HG02970 (cell line): ENCODE data around the gene ZNF76.
A peak's percentile ranks its signal among the peaks of the same experiment; 100 is the strongest.
"Not testable (repeated sequence)": the region's sequence is repeated elsewhere in the genome, so short reads cannot be mapped to it uniquely, and the experiment has no call there.

Experiments
- ATAC-seq: cut with Tn5 transposase; IDR thresholded peaks from one replicate; pipeline ENCODE4 v1.9.1; 2021; ENCODE audit warnings: mild to moderate bottlenecking, moderate library complexity, moderate number of reproducible peaks; ENCODE audit not compliant: unreplicated experiment, low FRiP score

The ZNF76 gene

DNA sequence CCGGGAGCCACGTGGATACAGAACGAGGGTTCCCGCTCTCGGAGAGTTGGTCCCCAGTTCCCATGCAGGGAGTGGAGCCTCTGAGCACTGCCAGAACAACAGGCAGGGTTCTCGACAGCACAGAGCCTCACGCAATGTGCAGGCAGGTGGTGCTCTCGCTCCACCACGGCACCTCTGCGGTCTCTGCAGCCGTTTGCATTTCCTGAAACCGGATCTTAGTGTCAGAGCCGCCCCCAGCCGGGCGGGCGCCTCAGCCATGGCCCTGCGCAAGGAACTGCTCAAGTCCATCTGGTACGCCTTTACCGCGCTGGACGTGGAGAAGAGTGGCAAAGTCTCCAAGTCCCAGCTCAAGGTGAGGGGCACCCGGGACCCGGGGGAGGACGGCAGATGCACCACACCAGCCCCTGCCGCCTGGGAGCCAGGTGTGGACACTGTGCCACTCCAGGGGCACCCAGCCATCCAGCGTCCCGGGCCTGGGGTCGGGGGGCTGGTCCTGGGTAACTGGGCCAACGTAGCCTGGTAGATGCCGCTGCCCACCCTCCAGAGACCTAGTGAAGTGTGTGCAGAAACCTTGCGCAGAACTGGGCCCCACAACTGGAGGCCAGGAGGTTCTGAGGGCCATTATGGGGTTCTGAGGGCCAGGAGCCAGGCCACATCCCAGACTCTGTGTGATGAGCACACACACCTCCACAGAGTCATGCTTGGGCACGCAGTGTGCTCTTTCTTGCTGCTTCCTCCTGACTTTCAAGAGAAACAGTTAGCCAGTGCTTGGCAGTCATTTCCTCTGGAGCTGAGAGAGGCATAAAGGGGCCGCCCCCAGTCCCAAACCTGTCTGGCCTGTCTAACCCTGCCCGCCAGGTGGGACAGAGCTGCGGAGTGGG, 38.3 kb downstream of the ZNF76 start, which contains the start of gene DEF6:
Gene DEF6, plus strand, starts transcription at position 218 of the 881 bp plus-strand sequence. Its CDS starts 39 bp downstream, at position 257.
- peak; percentile 62 for ATAC-seq

DNA sequence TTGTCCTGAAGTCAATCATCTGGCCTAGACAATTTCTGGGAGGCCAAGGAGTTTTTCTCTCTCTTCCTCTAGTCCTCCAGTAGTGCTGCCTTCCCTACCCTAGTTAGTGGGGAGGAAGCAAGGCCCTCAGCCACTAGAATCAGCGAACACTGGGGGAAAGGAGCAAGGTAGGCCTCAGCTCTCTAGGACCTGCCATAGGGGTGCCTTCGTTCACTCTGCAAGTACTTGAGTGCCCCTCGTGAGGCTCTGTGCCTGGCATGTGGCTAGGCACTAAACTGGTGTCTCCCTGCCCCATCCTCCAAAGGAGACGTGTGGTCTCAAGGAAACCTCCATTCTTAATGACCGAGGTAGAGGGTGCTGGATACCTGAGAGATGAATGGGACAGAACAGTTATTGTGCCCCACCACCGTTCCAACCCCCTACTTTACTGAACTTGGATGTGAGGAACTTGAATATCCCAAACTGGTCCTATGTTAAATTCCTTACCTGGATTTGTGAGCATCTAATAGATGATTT, 39.1 kb downstream of the ZNF76 start:
- ATAC-seq, result no peak

GRCh38 chr6:35299674-35300073, 40.1 kb downstream of the ZNF76 start:
- ATAC-seq, result no peak

GRCh38 chr6:35300848-35301247, 41.3 kb downstream of the ZNF76 start:
- no peak for ATAC-seq

- peak; percentile 56 for ATAC-seq
Observed at GRCh38 chr6:35302604-35303241, 43.2 kb downstream of the ZNF76 start.

- ATAC-seq, result no peak
Observed at GRCh38 chr6:35304299-35304698, 44.8 kb downstream of the ZNF76 start.

DNA sequence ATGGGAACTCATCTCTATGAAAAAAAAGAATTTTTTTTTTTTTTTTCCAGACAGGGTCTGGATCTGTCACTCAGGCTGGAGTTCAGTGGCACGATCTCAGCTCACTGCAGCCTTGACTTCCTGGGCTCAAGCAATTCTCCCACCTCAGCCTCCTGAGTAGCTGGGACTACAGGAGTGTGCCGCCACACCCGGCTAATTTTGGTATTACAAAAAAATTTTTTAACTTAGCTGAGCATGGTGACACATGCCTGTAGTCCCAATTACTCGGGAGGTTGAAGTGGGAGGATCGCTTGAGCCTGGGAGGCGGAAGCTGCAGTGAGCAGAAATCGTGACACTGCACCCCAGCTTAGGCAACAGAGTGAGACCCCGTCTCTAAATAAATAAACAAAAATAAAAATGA, 45.6 kb downstream of the ZNF76 start:
- ATAC-seq, result no peak

DNA sequence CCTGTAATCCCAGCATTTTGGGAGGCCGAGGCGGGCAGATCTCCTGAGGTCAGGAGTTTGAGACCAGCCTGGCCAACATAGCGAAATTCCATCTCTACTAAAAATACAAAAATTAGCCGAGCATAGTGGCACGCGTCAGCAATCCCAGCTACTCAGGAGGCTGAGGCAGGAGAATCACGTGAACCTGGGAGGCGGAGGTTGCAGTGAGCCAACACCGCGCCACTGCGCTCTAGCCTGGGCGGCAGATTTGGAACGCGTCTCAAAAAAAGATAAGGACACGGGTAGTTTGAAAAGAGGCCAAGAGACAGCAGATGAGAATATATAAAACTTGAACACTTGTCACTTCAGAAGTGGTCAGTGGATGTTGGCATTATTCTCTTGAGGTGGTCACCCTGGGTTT, 47.6 kb downstream of the ZNF76 start:
- not testable (repeated sequence) for ATAC-seq

DNA sequence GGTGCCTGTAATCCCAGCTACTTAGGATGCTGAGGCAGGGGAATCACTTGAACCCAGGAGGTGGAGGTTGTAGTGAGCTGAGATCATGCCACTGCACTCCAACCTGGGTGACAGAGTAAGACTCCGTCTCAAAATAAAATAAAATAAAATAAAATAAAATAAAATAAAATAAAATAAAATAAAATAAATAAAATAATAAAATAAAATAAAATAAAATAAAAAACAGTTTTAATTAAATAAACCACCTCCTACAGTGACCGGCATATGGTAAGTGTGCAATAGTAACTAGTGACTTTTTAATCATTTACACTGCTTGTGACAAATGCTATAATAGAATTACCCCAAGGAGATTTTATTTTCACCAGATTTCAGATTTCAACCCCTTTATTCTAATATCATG, 49.0 kb downstream of the ZNF76 start:
- not testable (repeated sequence) for ATAC-seq

DNA sequence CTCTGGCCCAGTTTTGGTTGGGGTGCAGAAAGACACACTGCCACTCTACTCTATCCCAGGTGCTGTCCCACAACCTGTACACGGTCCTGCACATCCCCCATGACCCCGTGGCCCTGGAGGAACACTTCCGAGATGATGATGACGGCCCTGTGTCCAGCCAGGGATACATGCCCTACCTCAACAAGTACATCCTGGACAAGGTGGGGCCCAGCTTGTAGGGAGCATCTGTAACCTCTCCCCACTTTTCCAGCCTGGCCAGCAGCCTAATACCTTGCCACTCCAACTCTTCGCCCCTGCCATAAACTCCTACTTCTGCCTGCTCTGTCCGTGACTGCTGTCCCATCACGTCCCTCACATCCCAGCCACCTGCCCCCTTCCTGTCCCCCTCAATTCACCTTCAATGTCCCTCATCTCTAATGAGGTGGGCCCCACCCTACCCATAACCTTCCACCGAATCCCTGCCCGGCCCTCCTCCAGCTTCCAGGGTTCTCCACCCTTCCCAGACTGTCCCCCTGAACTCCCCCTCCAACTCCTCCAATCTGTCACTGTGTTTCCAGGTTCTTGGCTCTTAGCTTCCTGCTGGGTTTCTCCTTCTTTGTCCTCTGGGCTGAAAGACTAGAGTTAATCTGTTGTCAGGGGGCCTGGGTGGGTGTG, 50.2 kb downstream of the ZNF76 start:
- ATAC-seq, result no peak

GRCh38 chr6:35310265-35310831, 50.8 kb downstream of the ZNF76 start:
- no peak for ATAC-seq

GRCh38 chr6:35311390-35312075, 52.0 kb downstream of the ZNF76 start:
- ATAC-seq, result no peak

DNA sequence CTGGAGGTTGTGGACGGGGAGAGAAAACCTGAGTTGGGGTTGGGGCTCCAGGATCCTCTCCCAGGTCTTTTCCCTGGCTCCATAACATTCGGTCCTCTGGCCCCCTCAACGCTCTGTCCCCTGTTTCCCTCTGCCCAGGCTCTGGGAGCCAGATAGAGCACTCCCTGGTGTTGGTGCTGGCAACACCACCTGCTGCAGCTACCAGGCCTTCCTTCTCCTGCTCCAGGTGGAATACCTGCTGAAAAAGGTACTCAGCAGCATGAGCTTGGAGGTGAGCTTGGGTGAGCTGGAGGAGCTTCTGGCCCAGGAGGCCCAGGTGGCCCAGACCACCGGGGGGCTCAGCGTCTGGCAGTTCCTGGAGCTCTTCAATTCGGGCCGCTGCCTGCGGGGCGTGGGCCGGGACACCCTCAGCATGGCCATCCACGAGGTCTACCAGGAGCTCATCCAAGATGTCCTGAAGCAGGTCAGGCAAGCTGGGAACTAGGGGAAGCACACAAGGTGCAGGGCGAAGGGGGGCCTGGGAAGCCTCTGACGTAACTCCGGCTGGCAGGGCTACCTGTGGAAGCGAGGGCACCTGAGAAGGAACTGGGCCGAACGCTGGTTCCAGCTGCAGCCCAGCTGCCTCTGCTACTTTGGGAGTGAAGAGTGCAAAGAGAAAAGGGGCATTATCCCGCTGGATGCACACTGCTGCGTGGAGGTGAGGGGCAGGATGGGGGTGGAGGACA, 52.7 kb downstream of the ZNF76 start:
- ATAC-seq, result no peak

DNA sequence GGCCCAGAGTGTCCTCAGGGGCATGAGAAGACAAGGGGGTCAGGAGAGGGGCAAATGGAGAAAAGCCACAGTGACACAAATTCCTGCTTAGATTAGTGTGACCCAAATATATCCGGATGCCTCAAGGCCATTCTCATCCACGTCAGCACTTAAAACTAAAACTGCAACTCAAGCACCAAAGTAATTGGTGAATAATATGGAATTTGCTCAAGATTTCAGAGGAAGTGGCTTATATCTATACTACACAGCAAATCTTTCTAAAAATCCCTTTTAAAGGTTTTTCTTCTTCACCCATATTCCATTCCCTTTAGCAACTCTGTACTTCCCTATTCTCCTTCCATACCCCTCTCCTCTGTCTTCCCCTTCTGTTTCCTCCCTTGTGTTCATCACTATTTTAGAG, 53.3 kb downstream of the ZNF76 start:
- ATAC-seq, result no peak

GRCh38 chr6:35317483-35318195, 58.1 kb downstream of the ZNF76 start:
- no peak for ATAC-seq

GRCh38 chr6:35318196-35319171, 58.9 kb downstream of the ZNF76 start:
- ATAC-seq, result no peak

DNA sequence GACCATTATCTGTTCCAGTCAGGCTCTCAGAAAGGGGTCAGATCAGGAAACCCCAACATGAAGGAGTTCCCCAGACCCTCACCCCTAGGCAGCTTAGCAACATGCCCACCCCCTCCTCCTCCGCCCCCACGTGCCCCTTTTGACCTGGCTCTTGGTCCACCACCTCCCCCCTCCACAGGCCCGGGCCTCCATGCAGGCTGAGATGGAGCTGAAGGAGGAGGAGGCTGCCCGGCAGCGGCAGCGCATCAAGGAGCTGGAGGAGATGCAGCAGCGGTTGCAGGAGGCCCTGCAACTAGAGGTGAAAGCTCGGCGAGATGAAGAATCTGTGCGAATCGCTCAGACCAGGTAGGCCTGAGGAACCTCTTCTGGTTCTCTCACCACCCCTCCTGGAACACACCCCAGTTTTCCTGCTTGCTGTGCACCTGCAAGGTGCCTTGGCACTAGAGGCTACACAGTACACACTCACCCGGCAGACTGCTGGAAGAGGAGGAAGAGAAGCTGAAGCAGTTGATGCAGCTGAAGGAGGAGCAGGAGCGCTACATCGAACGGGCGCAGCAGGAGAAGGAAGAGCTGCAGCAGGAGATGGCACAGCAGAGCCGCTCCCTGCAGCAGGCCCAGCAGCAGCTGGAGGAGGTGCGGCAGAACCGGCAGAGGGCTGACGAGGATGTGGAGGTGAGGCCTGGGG, 60.0 kb downstream of the ZNF76 start:
- ATAC-seq, result no peak
